ENCODE data around the gene CYP24A1.
"Not testable (repeated sequence)": the region's sequence is repeated elsewhere in the genome, so short reads cannot be mapped to it uniquely, and the experiment has no call there.

The CYP24A1 gene

DNA sequence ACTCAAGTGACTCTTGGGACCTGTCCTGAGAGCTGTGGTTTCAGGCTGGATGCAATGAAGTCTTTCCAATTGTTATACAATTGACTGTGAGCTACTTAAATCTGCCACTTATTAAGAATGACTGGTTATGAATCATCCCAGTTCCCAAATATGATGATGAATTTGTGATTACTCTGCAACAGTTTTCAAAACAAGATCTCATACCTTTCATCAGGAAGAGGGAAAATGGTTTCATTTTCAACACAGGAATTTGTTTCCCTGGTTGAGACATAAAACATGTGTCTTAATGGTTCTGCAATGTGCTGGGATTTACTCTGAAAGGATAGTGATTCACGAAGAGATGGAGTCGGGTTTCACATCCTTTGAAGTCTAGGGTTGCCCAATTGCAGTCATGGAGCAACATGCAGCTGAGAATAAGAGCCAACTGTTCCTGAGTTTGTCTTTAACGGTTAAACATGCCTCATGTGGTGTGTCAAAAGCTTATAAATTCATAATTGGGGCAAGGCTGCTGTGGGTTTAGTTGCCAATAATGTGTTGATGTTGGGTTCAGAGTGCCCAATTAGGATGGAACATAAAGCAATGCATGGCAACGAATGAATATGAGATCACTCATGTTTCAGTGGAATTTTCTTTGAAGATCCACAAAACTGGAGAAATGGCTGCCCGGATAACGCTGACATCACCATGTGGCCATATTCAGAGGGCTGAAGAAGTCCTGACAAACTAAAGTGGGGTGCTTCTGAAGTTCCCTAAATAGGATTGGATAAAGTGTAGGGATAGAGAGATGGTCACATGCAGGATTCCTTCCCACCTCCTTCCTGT, 41.0 kb downstream of the CYP24A1 start:
- DNase-seq, result peak; percentile 99

DNA sequence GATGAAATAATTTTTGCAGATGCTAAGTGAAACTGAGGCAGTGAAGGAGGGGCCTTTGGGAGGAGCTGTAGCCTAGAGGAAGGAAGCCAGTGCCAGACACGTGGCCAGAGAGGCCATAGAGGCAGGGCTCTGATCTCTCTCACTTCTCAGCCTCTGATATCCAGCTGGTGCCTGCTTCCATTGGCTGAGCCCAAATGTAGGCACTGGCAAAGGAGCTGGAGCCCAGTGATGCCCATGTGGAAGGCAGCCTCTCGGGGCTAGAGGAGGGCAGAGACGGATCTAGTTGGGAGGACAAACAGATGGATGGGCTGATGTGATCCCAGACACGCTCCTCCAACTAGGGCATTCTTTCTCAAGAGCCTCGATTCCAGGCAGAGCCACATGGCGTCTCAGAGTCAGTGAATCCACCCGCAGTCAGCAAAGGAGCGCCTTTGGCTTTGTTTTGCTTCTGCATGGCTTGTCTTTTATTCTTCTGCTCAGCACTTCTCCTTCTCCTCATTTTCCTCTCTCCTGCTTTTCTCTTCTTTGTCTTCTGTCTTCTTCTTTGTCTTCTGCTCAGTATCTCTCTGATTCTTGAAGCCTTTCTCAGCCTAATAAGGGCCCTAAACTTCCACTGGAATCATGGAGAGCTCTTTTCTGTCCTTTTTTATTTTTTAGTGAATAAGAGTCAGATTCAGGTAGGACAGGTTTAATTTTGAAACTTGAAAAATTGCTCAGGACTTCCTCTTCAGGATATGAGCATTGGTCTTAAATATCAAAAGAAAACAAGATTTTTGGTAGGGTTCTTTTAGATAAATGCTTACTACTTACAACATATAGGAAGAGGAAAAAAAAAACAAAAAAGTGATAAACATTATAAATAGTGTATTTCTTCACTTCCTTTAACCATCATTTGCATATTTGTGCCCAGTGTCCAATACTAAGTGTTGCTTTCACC, 41.8 kb downstream of the CYP24A1 start:
- peak; percentile 13 for DNase-seq

DNA sequence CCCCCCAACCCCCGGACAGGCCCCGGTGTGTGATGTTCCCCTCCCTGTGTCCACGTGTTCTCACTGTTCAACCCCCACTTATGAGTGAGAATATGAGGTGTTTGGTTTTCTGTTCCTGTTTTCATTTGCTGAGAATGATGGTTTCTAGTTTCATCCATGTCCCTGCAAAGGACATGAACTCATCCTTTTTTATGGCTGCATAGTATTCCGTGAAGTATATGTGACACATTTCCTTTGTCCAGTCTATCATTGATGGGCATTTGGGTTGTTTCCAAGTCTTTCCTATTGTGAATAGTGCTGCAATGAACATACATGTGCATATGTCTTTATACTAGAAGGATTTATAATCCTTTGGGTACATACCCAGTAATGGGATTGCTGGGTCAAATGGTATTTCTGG, 42.7 kb downstream of the CYP24A1 start:
- DNase-seq, result not testable (repeated sequence)

DNA sequence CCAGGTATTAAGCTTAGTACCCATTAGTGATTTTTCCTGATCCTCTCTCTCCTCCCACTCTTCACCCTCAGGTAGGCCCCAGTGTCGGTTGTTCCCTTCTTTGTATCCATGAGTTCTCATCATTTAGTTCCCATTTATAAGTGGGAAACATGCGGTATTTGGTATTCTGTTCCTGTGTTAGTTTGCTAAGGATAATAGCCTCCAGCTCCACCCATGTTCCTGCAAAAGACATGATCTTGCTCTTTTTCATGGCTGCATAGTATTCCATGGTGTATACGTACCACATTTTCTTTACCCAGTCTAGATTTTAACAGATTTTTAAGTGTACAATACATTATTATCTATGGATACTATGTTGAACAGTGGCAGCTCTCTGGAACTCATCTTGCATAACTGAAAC, 44.4 kb downstream of the CYP24A1 start:
- DNase-seq, result no peak

DNA sequence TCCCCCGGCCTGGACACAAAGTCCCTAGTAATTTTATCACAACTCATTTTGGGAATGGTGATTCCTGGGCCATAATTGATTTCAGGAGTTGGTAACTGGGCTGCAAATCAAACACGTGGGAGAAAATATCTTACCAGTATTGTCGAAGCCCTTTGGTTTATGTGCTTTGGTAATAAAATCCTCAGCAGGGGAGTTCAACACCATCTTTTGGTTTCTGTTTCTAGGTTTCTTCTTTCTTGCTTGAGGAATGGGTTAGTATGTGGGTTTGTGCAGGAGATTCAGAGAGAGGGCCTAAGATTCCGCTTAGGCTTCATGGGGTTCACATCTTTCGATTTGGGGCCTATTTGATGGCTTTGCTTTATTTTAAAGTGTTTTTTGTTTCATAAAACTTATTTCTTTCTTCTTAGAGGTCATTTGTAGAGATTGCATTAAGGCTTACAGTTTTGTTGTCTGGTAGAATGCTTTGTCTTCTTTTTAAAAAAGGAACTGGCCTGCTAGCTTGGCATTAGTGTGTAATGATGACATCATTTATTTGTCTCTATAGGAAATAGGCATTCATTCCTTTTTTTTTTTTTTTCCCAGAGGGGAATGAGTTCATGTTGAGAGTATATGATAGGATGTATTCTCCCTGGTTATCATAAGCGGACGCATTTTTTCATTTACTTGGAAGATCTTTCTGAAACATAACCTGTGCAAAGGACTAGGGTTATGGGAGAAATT, 45.8 kb downstream of the CYP24A1 start:
- peak; percentile 36 for DNase-seq

DNA sequence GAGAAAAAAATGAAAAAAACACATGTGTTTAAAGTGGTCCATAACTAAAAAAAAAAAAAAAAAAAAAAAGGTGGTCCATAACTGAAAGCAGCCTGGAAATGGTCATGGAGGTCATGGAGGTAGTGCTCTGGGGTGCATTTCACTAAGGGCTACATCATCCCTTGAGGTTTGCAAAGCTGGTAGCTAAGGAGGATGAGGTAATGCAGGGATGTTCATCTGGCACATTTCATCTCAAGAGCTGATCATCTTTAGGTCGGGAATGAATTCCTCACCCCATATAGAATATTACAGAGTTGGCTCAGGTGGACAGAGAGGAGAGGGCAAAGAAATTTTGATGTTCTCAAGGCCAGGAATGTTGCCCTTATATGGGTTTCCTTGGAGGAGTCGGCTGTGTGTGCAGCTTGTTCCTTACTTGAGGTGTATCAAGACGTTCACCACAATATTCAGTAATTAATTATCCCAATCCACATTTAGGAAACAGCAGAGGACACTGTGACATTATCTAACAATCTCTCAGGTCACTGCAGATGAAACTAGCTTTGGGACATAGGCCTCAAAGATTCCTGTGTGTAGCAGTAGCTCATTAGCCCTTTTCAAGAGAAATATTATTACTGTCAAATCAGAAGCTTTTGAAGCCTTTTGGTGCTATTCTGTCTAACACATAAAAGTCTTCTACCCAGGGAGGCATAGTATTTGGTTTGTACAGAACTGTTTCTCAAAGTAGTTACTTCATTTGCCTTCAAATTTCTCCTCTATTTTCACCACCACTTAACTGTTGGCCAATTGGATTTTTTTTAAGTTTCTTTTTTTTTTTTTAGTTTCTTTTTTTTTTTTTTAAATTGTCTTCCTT, 46.8 kb downstream of the CYP24A1 start:
- no peak for DNase-seq

DNA sequence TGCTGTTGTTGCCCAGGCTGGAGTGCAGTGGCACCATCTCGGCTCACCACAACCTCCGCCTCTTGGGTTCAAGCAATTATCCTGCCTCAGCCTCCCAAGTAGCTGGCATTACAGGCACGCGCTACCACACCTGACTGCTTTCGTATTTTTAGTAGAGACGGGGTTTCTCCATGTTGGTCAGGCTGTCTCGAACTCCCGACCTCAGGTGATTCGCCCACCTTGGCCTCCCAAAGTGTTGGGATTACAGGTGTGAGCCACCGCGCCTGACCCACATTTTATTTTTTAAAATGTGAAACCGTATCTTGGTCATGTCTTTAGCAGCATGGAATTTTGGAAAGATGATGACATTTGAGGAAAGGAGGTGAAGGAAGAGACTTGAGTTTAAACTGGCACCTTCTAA, 47.5 kb downstream of the CYP24A1 start:
- DNase-seq, result not testable (repeated sequence)

DNA sequence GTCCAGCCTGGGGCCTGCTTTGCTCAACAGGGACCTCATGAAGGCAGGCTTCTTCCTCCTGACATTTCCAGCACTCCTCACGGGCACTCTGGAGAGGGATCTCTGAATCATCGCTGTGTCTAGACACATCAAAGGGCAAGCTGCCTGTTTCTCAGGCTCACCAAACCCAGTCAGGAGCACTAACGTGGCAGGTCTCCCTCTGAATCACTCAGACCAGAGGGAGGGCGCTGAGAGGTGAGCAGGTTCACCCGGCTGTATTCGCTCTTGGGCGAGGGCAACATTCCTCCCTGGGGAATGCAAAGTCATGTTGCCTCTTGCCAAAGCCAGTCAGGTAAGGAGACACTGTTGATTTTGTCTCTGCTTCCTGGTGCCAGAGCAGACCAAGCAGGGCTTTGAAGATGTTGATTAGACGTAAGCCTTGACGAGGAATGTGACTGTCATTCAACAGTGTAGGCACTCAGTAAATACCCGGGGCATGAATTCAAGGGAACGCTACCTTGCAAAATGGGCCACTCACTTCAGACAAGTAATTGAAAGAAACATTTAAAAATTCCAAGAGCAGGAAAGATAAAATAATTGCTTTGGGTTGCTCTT, 50.1 kb downstream of the CYP24A1 start:
- DNase-seq, result peak; percentile 97

DNA sequence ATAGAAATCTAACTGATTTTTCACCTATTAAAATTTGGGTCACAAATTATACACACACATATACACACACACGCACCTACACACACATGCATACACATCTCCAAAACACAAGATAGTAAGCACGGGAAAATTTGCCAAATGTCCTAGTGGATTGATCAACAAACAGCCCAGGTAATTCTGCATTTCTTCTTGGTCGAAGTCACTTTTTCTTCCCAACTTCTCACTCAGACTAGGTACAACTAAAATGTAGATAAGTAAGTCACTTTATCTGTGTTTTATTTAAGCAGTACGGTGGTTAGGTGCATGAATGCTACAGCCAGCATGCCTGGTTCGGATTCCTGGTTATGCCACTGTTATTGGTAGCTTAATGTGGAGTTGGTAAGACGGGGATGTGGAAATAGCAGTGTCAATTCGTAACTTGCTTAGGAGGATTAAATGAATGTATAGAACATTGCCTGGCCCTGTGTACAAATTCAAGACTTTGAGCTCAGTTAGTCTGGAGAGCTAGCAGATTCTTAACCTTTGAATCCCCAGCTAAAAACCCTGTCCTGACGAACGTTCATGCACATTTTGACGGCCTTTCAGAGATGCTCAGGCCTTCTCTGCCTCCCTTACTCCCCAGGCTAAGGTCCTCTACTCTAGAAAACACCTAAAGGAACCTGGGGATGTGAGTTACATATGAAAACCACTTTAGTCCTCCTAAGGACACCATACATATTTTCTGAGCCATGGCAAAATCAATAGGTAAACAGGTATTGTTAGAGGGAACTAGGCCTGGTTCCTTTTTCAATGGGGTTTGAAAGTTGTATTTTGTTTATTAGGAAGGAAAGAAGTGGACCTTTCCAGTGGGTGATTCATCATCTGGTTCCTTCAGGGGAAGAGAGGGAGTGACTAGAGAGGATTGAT, 50.9 kb downstream of the CYP24A1 start:
- DNase-seq, result no peak

DNA sequence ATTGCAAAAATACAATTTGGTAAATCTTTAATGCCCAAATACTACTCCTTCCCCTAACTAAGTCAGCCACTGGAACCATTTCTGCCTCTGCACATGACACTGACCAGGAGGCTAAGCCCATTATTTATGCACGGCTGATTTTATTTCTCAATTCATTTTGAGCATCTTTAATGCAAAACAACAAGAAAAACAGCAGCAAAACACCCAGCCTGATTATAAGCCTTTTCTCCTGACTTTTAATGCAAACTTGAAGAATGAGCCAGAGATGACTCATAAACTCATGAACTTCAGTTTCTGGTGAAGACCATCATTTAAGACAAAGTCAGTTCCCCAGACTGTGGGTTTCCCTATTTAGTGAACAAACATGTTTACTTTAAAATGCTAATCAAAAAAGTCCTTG, 51.6 kb downstream of the CYP24A1 start:
- DNase-seq, result peak; percentile 69

DNA sequence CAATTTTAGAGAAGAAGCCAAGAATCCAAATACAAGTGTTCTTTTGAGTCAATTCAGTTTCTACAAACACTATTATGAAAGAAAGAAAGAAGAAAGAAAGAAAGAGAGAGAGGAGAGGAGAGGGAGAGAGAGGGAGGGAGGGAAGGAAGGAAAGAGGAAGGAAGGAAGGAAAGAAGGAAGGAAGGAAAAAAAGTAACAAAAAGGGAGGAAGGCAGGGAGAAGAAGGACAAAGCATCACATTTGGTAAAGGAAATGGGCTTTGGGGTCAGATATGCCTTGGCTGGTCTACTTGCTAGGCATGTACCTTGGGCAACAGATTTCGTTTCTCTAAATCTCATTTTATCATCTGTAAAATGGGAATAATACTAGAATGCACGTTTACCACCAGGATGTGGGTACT, 54.0 kb downstream of the CYP24A1 start:
- no peak for DNase-seq

DNA sequence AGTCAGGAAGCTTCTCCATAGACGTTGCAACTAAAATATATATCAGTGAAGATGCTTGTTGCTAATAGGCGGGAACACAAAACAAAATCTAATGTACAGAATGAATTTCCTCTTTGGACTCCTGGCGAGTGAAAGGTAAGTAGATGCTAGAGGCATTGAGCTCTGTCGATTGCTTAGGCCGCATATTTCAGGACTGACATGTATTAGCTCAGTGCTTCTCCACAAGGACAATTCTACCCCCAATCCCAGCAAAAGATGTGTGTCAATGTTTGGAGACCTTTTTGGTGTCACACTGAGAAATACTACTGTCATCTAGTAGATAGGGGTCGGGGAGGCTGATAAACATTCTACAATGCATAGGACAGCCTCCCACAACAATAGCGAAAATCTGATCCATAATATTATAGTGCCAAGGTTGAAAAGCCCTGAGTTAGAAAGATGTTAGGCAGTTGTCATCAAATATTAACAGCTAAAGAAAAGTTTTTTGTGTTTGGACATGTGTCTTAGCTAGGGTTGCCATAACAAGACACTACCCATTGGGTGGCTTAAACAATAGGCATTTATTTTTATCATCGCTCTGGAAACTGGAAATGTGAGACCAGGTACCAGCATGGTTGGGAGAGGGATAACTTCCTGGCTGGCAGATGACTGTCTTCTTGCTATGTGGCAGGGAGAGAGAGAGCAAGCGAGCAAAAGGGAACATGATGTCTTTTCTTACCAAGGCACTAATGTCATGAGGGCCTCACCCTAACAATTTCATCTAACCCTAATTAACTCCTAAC, 55.4 kb downstream of the CYP24A1 start:
- no peak for DNase-seq

DNA sequence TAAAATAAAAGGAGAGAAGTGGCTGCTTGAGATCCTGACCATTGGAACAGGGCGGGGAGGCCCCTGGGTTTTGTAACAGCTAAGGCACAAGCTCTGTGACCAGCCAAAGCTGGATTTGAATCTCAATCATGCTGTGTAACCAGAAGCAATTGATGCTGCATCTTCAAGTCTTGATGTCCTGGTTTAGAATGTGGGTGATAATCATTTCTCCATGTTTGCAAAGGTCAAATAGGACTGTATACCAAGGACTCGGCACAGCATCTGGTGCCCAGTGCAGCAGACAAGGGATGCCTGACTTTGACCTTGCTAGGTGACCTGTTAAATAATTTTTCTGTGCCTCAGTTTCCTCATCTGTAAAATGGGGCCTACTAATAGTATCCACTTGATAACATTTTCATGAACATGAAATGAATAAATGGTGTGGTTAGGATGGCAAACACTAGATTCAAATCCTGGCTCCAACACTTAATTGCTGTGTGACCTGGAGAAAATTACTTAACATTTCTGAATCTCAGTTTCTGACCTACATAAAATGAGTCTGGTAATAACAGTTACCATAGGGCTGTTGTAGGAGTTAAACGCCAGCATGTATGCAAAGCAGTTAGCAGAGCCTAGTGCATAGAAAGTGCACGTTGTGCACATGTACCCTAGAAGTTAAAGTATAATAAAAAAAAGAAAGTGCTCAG, 57.1 kb downstream of the CYP24A1 start:
- no peak for DNase-seq

DNA sequence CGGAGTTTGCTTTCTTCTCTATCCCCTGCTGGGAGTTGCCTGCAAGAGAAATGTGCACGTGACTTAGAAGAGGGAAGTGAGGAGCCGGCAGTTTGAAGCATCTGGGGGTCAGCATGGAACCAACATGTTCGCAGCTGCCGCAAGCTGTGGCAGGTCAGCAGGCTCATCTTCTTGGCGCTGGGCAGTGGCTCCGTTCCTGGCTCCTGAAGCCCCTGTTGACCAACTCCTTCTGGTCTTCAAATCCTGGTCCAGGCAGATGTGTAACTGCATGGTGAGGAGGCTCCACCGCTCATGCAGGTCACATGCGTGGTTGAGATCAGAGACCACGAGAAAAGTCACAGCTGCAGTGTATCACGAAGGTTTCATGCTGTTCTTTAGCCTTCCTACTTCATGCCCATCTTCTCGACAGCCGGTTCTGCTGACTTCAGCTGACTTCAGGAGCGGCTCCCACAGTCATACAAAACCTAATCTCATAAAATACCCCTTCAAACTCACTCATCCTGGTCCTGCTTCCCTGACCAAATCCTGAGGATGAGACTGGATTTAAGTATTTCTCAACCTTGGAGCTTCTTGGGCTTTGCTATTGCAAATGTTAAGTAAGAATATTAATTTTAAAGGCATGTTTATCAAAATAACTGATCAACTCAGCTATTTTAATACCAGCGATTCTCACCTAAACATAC, 58.5 kb downstream of the CYP24A1 start:
- DNase-seq, result peak; percentile 30

DNA sequence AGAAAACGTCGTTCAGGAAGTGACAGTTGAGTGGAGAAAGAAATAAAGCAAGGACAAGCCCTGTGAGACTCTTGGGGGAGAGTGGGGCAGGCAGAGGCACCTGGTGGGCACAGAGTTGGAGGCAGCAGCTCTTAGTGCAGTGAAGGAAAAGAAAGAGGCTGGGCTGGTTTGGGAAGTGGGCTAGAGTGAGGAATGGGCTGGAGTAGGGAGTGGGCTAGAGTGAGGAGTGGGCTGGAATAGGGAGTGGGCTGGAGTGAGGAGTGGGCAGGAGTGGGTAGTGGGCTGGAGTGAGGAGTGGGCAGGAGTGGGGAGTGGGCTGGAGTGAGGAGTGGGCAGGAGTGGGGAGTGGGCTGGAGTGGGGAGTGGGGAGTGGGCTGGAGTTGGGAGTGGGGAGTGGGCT, 59.7 kb downstream of the CYP24A1 start:
- DNase-seq, result no peak

DNA sequence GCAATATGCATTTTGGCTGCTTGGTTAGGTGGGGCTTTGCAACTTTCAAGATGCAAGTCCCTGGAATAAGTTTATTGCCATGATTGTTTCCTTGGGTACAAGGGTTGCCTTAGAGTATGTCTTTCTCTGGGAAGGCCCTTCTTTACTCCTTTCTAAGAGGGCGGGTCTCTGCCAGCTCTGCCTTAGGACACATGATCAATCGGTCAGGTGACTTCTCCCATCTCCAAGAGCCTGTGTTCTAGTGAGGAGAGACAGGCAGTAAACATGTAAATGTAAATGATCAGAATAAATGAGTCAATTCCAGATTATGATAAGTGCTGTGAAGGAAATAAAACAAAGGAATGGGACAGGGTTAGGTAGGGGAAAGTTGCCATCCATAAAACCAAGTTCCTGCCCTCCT, 60.2 kb downstream of the CYP24A1 start:
- no peak for DNase-seq

DNA sequence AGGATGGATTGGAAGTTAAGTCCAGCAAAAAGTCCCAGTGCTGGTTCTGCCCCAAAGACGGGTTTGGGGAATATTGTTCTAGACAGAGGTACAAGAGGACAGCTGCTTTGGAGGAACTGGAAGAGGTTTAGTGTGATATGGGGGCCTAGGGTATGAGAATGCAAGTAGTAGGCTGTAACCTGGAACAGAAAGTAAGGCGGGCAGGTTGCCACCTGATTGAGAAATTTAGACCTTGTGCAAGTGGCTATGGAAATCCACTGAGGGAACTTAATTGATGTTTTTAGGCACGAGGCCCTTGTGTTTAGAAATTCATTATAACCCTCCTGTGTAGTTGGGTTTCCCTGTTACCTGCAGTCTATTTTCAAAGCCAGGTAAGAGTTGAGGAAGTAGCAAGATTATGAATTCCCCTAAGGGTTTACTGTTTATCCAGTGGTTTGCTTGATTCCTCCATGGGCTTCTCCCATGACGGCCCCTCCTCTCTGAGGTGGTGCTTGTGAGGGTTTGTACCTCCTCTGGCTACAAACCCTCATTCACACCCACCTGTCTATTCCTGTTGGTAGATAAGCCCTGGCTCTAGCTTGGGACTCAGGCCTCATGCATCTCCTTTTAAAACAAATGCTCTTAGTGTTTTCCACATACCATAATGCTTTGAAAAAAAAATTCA, 61.4 kb downstream of the CYP24A1 start:
- no peak for DNase-seq

DNA sequence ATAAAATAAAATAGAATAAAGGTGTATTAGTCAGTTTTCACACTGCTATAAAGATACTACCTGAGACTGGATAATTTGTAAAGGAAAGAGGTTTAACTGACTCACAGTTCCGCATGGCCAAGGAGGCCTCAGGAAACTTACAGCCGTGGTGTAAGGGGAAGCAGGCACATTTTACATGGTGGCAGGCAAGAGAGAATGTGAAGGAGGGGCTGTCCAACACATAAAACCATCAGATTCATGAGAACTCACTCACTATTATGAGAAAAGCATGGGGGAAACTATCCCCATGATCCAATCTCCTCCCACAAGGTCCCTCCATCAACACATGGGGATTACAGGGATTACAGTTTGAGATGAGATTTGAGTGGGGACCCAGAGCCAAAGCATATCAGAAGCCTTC, 62.3 kb downstream of the CYP24A1 start:
- DNase-seq, result no peak

All from fibroblast of skin of right biceps (primary cell).